MM.1S (cell line): ENCODE results near the gene MARCKSL1.

Experiments
- DNase-seq: peaks from one replicate; pipeline ENCODE4 v3.0.0-alpha.2; 2015
- H2AFZ ChIP-seq: fragments of 300-600 bp; sonication (generic); 2 replicates; pipeline ENCODE4 v1.6.0; 2016; ENCODE audit warnings: antibody characterized with exemption, low read length
- H3F3A ChIP-seq: fragments of 300-600 bp; sonication (generic); 2 replicates; pipeline ENCODE4 v1.6.1; 2016; ENCODE audit warnings: mild to moderate bottlenecking, antibody characterized with exemption, low read length, moderate library complexity, mixed read lengths; ENCODE audit not compliant: insufficient read depth
- H3K27ac ChIP-seq: fragments of 300-600 bp; sonication (generic); 2 replicates; pipeline ENCODE4 v1.5.1; 2016; ENCODE audit warnings: mild to moderate bottlenecking, low read length
- H3K27me3 ChIP-seq: fragments of 300-600 bp; sonication (generic); replicated peaks from 2 replicates; pipeline ENCODE4 v1.6.0; 2016; ENCODE audit warnings: low read length; ENCODE audit not compliant: insufficient read depth
- H3K36me3 ChIP-seq: fragments of 300-600 bp; sonication (generic); replicated peaks from 2 replicates; pipeline ENCODE4 v1.6.1; 2016; ENCODE audit warnings: mild to moderate bottlenecking, low read length, mixed read lengths; ENCODE audit not compliant: insufficient read depth
- H3K4me1 ChIP-seq: fragments of 300-600 bp; sonication (generic); 2 replicates; pipeline ENCODE4 v1.6.1; 2016; ENCODE audit warnings: low read length, mixed read lengths
- H3K4me2 ChIP-seq: fragments of 300-600 bp; sonication (generic); 2 replicates; pipeline ENCODE4 v1.6.0; 2016; ENCODE audit warnings: low read depth, low read length
- H3K4me3 ChIP-seq: fragments of 300-600 bp; sonication (generic); 2 replicates; pipeline ENCODE4 v1.5.1; 2016; ENCODE audit warnings: low read length, mixed read lengths
- H3K79me2 ChIP-seq: fragments of 300-600 bp; sonication (generic); 2 replicates; pipeline ENCODE4 v1.6.1; 2016; ENCODE audit warnings: mixed run types, low read length, mixed read lengths
- H3K9ac ChIP-seq: fragments of 300-600 bp; sonication (generic); 2 replicates; pipeline ENCODE4 v1.6.1; 2016; ENCODE audit warnings: low read length, mixed read lengths
- H3K9me2 ChIP-seq: fragments of 300-600 bp; sonication (generic); replicated peaks from 2 replicates; pipeline ENCODE4 v1.6.1; 2016; ENCODE audit warnings: mild to moderate bottlenecking, low read length, mixed read lengths; ENCODE audit not compliant: insufficient read depth
- H3K9me3 ChIP-seq: fragments of 300-600 bp; sonication (generic); replicated peaks from 2 replicates; pipeline ENCODE4 v1.6.1; 2016; ENCODE audit warnings: mild to moderate bottlenecking, low read length, mixed read lengths; ENCODE audit not compliant: insufficient read depth
- H4K20me1 ChIP-seq: fragments of 300-600 bp; sonication (generic); 2 replicates; pipeline ENCODE4 v1.6.1; 2016; ENCODE audit warnings: mild to moderate bottlenecking, low read length, moderate library complexity, mixed read lengths; ENCODE audit not compliant: insufficient read depth
- CTCF ChIP-seq: fragments of 300-600 bp; sonication (generic); IDR thresholded peaks from 2 replicates; pipeline ENCODE4 v1.5.1; 2016; ENCODE audit warnings: antibody characterized with exemption, low read length, mixed read lengths
- EZH2 ChIP-seq: fragments of 300-600 bp; sonication (generic); optimal IDR thresholded peaks from 2 replicates; pipeline ENCODE3; 2017; ENCODE audit warnings: low read depth, mild to moderate bottlenecking, antibody characterized with exemption, low read length, mixed read lengths
- EZH2phosphoT487 ChIP-seq: fragments of 300-600 bp; sonication (generic); IDR thresholded peaks from 2 replicates; pipeline ENCODE4 v1.6.1; 2018; ENCODE audit warnings: antibody characterized with exemption, low read length

The MARCKSL1 gene

GRCh38 chr1:32367912-32368635 lies 32.0 kb upstream of the MARCKSL1 start:
- Histone ChIP-seq H3K4me2 (no peak overlapping the region), H3K9me2 (no peaks in the 10 kb centered on the region), H3F3A (no peaks in the 10 kb centered on the region), H3K36me3 (no peaks in the 10 kb centered on the region; the same call in none of the 2 replicates), H4K20me1 (no peaks in the 10 kb centered on the region), H2AFZ (no peak overlapping the region), H3K4me1 (no peaks in the 10 kb centered on the region), H3K27me3 (no peaks in the 10 kb centered on the region), H3K4me3 (no peak overlapping the region), H3K79me2 (no peaks in the 10 kb centered on the region), H3K27ac (no peak overlapping the region), H3K9me3 (no peaks in the 10 kb centered on the region), H3K9ac (no peak overlapping the region)
- no peak for TF ChIP-seq EZH2phosphoT487
- TF ChIP-seq CTCF: no peak
- no peak for TF ChIP-seq EZH2
- DNase-seq: no peak

GRCh38 chr1:32365445-32365844 lies 29.4 kb upstream of the MARCKSL1 start:
- no peak overlapping the region for H2AFZ ChIP-seq
- no peak overlapping the region for H3K4me3 ChIP-seq
- no peaks in the 10 kb centered on the region for H4K20me1 ChIP-seq
- H3K27me3 ChIP-seq: no peaks in the 10 kb centered on the region
- no peak for DNase-seq
- H3F3A ChIP-seq: no peaks in the 10 kb centered on the region
- H3K4me1 ChIP-seq: no peaks in the 10 kb centered on the region
- H3K9ac ChIP-seq: no peak overlapping the region
- H3K36me3 ChIP-seq: no peaks in the 10 kb centered on the region; the same call in none of the 2 replicates
- H3K4me2 ChIP-seq: no peak overlapping the region
- no peak for TF ChIP-seq EZH2
- no peak for TF ChIP-seq EZH2phosphoT487
- TF ChIP-seq CTCF: no peak
- no peaks in the 10 kb centered on the region for H3K9me2 ChIP-seq
- no peak overlapping the region for H3K27ac ChIP-seq
- H3K79me2 ChIP-seq: no peaks in the 10 kb centered on the region
- no peaks in the 10 kb centered on the region for H3K9me3 ChIP-seq

- Histone ChIP-seq H3K9me3 (no peaks in the 10 kb centered on the region), H3K79me2 (no peaks in the 10 kb centered on the region), H3K4me2 (no peak overlapping the region), H3K27ac (no peak overlapping the region), H2AFZ (no peak overlapping the region), H3F3A (no peaks in the 10 kb centered on the region), H4K20me1 (no peaks in the 10 kb centered on the region), H3K9ac (no peak overlapping the region), H3K36me3 (no peaks in the 10 kb centered on the region; the same call in none of the 2 replicates), H3K9me2 (no peaks in the 10 kb centered on the region), H3K4me3 (no peak overlapping the region), H3K27me3 (no peaks in the 10 kb centered on the region), H3K4me1 (no peaks in the 10 kb centered on the region)
- TF ChIP-seq EZH2phosphoT487 (no peak), EZH2 (no peak), CTCF (no peak)
- DNase-seq: no peak
Observed at GRCh38 chr1:32364836-32365235, 28.8 kb upstream of the MARCKSL1 start.
